Gastroesophageal sphincter (tissue), 3 donors: ENCODE data around the gene SLAMF8.

Source experiments
- CTCF ChIP-seq, 4 experiments: fragments of 200-600 bp in 2 of 4; fragments of 450-650 bp in 2 of 4; sonication (generic) in 1 of 4; IDR thresholded peaks; one replicate each; pipeline ENCODE4 v1.5.1; 2017 to 2019; ENCODE audit warnings: antibody characterized with exemption in 4 of 4, mild to moderate bottlenecking in 2 of 4, moderate library complexity in 2 of 4
- POLR2A ChIP-seq, 2 donors: fragments of 450-650 bp; IDR thresholded peaks; one replicate each; pipeline ENCODE4 v1.6.1; 2017; ENCODE audit warnings: antibody characterized with exemption in 2 of 2, mild to moderate bottlenecking in 2 of 2, moderate library complexity in 1 of 2
- POLR2AphosphoS5 ChIP-seq: sonication (generic); formaldehyde crosslinking; IDR thresholded peaks from one replicate; pipeline ENCODE4 v1.6.1; 2017; ENCODE audit warnings: antibody characterized with exemption

GRCh38 chr1:159880430-159880829 lies 53.8 kb downstream of the SLAMF8 start:
- no peak for TF ChIP-seq POLR2A (IDR thresholded peaks at IDR 0.05)
- TF ChIP-seq CTCF (IDR thresholded peaks at IDR 0.05): no peak
- TF ChIP-seq POLR2AphosphoS5: no peak
